GM19372 (cell line): ENCODE results near the gene PPP1CA.

Experiments
- ATAC-seq: cut with Tn5 transposase; IDR thresholded peaks from one replicate; pipeline ENCODE4 v1.9.1; 2021; ENCODE audit warnings: mild to moderate bottlenecking, low read depth, moderate library complexity; ENCODE audit not compliant: unreplicated experiment

PPP1CA gene

DNA sequence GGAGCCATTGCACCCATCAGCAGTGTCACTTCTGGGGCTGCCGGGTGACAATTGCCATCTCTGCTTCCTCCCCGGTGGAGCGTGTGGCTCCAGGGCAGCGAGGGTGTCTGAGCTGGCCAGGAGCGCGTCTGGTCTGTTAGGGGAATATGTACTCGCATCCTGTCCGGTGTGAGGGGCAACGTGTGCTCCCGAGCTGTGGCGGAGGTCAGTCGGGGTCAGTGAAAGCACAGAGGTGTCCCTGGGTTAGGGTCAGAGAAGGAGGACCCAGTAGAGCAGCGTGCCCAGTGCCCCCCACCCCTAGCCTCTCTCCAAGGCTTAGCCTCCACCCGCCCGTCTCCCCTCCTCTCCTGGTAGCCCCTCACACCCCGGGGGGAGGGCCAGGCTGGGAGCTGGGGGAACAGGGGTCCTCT, 29.7 kb downstream of the PPP1CA start:
- no peak for ATAC-seq

DNA sequence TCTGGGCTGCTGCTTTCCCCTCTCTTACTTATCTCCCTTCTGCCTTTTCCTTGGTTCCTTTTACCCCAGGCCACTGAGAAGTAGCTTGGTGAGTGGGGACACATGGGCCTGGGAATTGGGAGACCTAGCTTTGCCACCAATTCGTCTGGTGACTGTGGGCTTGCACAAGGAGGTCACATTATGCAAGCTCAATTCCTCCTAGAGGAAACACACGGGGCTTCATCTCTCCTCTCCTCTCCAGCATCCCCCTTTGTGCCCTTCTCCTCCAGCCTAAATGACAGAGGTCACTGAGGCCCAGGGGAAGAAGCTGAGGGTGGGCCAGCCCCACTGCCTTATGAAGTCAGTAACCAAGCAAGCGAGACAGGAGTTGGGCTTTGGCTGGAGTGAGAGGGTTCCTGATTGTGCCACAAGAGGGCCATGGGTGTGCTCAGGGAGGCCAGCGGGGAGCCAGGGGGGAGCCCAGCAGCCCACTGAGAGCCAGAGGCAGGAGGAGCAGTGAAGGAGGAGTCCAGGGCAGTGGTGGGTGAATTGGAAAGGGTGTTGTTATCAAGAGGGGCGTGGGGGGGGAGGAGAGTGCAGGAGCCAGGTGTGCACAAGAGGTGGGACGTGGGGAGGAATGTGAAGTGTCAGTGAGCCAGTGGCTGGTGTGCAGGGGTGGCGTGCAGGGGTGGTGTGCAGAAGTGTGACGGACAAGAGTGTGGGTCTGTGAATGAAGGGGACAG, 30.3 kb downstream of the PPP1CA start:
- ATAC-seq, result no peak

DNA sequence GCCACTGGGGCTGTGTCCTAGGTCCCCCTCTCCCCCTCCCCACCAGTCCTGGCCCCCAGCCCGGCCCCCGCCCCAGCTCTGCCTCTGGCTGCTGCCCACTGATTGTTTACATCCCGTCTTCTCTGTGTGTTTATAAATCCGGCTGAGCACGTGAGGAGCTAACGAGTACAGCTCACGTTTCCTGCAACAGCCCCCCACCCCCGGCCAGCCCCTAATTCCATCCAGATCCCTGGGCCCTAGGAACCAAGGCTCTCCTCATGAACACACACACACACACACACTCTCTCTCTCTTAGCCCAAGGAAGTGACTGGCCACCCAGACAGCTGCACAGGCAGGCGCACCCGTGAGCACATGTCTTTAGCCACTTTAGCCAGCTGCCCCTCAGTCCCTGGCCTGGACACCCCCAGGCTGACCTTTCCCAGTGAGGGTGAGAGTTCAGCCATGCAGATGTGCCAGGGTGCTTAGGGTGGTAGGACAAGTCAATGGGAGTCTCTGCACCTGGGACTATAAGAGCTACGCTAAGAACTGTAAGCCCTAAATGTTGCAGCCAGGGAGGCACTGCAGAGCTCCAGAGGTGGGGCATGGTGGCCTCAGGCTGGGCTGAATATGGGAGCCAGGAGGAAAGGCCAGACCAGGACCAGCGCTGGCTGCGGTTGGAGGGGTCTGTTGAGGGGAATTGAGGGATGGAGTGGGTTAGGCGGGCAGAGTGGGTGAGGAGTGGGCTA, 31.1 kb downstream of the PPP1CA start:
- no peak for ATAC-seq

DNA sequence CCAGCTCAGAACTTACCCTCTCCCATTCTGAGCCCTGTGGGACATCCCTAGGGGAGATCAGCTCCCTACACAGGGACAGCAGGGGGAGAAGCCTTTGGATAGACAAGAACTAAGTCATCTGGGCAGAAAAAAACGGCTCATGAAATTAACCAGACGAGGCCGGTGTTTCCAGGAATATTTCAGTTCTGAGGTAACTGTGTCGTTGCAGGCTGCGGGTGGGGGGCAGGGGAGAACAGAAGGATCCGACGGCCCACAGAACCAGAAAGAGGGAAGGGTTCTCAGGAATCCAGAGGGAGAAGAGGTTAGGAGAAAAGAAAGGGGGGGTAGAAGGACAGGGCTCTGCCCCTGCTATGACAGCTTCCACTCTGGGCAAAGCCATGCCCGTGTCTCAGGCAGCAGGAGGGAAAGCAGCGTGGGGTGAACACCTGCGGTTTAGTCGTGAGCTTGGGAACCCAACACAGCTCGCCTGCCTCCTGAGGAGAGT, 31.8 kb downstream of the PPP1CA start:
- ATAC-seq, result no peak

DNA sequence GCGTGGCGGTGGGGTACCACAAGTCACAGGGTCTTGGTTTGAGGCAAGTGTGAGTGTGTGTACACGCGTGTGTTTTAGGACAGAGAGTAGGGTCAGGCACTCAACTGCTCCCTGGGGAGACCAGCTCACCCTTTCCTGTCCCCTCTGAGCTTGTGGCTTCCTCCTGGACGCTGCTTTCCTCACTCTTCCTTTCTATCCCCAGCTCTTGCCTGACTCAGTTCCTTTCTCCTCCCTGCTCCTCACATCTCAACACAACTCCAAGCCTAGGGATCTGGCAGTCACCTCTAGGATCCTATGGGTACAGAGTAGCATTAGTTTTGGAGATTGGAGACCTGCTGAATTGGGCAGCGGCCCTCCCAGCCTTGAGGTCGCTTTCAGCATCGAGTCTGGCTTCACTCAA, 32.4 kb downstream of the PPP1CA start:
- ATAC-seq, result no peak

DNA sequence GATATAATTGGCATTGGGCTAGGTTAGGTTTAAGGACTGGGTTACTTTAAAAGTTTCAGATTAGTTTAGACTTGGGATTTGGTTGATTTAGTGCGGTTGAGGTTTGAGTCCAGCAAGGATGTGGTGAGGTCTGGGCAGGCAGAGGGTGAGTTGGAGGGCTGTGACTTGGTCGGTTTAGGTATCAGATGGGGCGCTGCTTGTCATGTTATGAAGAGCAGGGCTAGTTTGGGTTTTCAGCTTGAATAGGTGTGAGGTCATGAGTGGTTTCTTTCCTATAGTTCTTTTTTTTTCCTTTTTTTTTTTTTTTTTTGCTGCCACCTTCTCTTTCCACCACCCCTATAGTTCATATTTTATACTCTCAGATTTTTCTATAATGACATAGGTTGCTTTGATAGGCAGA, 33.0 kb downstream of the PPP1CA start:
- ATAC-seq, result no peak

DNA sequence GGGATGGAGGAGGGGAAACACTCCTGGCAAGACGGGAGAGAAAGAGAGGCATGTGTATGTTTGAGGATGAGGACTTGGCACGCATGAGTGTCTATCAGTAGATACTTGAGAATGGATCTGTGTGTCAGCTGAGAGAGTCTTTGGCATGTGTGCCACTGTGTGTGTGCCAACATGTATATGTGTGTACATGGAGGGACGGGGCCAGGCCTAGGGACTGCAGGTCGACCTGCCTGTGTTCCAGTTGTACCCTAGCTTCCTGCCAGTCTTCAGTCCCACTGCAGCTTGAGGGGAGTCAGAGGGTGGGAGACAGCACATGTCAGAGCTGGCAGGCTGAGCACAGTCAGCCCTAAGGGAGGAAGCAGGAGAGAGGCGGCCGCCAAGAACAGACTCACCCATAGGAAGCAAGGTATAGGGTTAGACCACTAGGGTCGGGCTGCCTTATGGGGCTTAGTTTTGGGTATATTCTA, 33.9 kb downstream of the PPP1CA start:
- ATAC-seq, result no peak

DNA sequence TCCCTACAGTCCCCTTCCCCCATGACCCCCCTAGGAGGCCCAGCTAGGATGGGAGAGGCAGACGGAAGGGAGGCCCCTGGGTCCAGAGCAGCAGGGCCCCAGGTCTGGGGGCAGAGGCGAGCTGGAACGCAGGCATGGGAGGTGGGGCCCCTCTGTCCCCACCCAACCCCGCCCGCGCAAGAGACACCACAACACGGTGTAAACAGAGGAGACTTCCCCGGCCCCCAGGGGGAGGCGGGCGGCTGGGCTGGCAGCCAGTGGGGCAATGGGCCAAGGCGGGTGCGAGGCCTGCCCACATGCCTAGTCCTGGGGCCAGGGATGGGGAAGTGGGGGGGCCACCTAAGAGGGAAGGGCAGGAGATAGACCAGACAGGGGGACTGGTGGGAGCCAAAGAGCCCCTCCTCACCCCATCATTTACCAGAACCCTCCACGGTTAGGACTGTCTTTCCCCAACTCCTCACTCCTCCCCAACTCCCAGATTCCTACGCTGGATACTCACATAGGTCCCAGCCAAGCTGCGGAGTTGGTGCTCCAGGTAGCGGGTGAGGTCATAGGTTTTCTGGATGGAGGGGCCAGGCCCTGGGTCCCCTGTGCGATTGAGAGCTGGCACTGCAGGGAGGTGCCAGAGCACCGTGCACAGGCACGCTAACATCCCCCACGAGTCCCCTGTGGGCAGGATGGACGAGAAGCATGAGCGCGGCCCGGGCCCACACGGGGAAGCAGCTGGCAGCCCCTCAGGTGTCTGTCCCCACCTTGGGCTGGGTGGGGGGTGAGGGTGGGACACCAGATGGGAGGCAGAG, 34.5 kb downstream of the PPP1CA start:
- ATAC-seq, result no peak

DNA sequence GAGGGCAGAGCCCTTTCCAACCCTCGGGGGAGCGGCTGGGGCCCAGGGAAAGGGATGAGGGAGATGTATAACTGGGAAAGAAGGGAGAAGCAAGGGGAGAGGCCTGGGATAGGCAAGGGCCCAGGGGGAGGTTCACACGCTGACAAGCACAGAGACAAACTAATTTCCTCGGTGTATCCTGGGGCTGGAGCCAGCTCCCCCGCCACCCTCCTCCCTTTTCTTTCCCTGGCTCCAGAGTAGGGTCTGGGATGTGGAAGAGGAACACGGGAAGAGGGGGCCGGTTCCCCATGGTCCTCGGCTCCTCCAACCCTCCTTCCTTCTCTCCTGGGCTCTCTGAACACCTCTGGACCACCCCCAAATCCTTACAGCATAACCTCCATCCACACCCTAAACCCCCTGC, 35.1 kb downstream of the PPP1CA start:
- ATAC-seq, result no peak

DNA sequence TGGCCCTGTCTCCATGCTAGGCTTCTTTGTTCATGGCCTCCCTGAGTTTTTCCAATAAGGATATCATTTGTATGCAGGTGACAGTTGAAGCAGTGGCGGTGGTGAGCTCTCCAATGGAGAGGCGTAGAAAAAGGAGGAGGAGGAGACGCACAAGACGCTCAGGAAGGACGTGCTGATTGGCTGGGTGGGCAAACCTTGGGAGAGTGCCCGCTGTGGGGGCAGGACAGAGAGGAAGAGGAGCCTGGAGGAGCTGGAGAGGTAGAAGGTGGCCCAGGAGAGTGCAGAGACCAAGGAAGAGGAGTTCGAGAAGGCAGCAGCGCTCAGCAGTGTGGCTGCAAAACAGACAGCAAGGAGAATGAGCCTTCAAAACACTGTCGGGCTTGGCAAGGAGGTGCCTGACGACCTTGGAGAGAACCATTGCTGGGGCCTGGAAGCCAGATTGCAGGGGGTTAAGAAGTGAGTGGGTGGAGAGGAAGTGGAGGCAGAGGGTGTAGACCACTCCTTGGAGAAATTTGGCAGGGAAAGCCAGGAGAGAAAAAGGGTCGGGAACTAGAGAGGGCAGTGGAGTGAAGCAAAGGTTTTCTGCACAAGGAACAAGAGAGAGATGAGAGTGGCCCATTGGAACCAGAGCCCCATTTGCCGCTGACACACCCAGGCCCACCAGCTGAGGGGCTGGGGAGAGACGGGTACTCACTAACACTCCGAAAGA, 35.8 kb downstream of the PPP1CA start:
- ATAC-seq, result no peak

DNA sequence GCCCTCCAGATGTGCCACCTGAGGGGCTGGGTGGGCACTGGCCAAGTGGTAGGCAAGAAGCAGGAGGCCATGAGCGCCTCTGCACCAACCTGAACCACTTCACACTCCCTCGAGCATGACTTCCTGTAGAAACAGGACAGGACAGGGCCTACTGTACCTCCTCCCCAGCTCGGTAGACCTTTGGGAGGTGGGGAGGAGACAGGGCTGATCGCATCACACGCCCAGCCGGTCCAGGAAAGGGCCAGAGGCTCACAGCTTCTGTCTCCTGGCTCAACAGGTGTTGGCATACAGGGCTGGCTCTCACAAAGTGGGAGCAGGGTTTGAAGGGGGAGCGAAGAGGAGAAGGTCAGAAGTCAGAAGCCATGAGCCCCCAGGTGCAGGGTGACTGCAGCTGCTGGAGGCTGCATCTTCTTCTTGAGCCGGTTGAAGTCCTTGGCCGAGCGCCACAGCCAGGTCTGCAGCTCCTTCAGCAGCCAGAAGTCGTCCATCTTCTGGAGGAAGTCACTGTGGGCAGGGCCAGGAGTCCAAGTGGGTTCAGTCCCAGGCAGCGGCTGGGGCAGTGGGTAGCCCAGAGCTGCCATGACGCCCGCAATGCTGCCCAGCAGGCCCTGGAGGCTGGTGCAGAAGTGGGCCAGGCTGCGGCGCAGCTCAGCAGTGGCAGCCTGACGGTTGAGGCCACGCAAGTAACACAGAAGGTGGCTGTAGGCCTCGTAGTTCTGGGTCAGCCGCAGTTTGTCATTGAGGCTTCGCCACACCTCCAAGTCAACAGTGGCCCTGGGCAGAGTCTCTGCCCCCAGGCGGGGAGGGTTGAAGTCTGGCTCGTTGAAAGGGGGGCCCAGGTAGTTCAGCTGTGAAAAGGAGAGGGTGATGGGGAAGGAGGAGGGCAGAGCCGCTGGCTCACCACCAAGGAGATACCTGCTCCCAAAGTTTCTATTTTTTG, 36.6 kb downstream of the PPP1CA start:
- no peak for ATAC-seq

DNA sequence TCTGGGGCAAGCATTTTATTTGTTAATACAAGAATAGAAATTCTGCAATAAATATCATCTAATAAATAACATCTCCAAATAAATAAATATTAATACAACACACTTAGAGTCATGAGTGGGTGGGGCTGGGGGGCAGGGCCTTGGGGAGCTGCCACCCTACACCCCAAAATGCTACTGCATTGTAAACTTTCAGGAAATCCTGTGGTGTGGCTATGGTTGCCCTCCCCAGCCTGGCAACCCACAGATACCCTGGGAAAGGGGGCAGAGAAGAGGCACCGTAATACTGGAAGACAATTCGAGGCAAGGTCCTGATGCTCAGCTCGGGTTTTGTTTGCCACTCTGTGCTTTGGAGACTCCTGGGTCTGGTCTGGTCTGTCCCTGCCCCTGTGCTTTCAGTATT, 37.5 kb downstream of the PPP1CA start:
- no peak for ATAC-seq

DNA sequence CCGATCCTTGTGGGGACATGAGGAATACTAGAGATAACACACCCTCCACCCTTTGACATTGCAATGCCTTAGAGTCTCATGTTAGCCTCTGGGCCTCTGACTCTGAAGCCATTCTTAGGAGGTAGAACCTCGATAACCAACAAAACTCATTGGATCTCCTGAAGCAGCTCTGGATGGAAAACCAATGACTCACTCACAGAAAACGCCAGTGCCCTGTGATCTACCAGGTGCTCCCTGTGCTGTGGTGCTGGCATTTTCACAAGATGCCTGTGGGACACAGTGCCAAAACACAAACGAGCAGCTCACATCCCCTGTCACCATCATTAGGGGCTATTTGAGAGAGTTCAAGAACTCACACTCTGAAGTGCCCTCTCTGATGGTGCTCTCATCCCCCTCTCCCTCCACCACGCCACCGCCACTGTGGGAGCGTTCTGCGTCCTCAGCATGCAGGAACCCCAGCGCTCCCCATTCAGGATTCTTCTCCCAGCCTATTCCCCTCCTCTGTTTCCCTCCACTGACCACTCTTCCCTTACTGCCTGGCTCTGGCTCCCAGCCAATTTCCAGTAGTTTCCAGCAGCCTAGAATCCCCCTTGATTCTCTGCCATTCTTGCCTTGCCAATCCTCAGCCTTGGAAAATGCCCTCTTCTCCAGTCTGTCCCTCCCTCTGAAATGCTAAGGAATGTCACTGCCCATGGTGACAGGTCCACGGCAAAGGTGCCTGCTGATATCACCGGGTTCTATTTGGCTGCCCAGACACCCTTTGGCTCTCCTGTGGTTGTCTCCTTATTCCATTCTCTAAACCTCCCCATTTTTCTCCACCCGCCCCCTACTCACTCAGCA, 43.6 kb downstream of the PPP1CA start:
- no peak for ATAC-seq

DNA sequence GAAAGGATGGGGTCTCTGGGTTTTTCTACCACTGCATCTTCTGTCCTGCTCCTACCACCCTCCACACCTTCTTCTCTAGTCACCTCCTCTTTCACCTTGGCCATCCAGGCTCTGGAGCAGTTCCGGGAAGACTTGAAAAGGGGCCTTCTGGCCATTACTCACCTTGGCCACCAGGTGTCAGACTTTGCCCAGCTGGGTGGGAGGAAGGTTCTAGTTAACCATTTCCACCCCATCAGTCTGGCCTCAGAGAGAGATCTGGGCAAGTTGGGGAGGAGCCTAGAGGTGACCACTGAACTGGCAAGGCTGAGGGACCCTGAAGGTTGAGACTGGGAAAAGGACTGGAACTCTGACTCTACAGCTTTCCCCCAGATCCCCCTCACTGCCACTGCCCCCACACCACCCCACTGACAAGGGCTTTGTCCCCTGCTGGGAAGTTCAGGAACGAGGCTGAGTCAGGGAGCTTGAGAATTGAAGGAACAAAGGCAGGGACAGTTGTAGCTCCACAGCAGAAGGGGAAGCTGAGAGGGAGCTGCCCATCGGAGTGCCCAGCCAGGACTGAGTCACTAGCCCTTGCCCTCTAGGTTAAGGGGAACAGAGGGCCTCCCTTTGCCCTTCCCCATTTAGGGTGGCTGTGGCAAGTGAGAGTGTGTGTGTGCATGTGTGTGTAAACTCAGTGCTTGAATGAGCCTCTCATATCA, 44.6 kb downstream of the PPP1CA start:
- no peak for ATAC-seq

DNA sequence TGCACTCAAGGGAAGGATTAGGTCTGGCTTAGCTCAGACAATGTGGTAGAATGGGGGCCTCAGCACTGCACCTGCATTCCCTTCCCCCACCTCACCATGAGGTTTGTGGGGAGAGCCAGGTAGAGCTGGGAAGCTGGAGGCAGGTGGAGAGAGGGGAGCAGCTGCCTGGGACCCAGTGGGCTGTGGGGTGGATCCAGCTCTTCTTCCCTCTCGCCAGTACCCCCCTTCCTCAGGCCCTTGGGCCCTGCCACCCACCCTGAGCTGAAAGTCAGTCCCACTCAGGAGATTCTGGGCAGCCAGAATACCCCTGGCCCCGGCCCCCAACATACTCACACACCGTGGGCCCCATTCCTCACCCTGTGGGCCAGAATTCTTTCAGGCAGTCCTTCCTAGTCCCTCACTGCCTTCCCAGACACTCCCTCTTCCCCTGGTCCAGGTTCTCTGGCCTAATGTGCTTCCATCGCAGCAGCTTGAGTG, 45.2 kb downstream of the PPP1CA start:
- ATAC-seq, result no peak

DNA sequence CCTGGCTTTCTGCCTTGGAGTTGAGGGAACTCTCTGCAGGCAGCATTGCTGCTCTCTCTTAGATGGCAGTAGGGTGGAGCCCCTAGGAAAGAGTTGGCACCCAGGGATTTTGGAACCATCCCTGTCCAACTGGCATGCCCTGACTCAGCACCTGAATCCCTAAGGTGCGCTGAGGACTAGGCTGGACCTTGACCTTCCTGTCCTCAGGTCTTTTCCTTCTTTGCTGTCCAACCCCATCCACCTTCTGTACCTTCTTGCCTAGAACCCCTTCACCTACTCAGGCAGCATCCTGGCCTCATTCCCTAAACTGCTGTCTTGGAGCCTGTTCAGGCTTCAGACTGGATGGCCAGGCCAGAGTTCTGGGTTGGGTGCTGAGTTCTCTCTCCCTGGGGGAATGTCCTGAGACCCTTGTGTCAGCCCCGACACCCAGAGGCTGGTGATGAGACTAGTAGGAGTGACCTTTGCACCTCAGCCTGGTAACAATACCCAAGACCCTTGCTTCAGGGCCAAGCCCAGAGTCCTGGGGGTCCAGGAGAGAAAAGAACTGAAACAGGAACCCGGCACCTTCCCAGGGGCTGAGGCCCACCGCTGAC, 45.8 kb downstream of the PPP1CA start:
- ATAC-seq, result no peak

DNA sequence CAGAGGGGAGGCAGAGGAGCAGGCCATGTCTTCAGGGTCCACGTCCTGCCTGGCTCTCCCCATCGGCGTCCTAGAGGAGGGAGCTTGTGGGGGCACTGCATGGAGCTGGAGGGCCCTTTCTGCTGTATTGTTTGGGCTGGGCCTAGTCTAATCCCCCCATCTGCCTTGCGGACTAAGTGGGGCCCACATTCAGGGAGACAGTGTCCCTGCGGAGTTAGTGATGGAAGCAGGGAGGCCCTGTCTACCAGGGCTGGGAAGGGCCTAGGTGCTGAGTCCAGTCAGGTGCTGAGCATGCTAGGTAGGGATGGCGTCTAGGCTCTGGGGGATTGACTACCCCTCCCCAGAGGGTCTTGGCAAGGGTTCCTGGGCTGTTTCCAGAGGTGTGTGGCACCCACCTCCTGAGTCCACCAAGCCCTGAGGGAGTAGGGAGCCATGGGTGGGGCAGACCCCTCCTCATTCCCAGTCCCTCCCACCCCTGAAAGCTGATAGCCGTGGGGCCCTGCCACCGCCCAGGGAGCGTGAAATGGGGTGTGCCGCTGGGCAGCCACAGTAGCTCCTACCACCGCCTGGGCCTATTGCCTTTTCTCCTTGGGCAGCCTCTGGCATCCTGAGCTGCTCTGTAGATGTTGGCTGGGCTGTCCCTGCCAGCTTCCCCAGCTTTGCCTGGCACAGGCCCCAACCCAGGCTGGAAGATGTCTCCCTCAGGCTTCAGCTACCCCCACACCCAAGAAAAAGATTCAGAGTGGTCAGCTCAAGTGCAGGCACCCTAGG, 46.5 kb downstream of the PPP1CA start:
- no peak for ATAC-seq
